Endometrial microvascular endothelial cells (primary cell): ENCODE measurements around the gene CKM. TPM values are rescaled to one million over a fixed set of nuclear protein-coding genes. Genes with fewer than 3 reads are reported as not detected.
"Not testable (repeated sequence)": the region's sequence is repeated elsewhere in the genome, so short reads cannot be mapped to it uniquely, and the experiment has no call there.

Source experiments
- in situ Hi-C: cut with HindIII; loops from 2 replicates; pipeline ENCODE4 v1.10.0; 2017; ENCODE audit warnings: low sequenced_read_pairs, low pct_unique_long_range_greater_than_20kb; ENCODE audit errors: inconsistent ontology term
- total RNA-seq: library from RNA; depleted of rRNA; stranded (reverse); fragments of >200 nt; gene quantifications from one replicate; pipeline ENCODE4 v1.2.3, GENCODE V29; 2015; ENCODE audit errors: inconsistent ontology term

Gene CKM
- total RNA-seq, 1 donor from 2014 or later, result not detected

GRCh38 chr19:45351401-45351952 is 28.8 kb upstream of the CKM start:
- in situ Hi-C loops, result no loop called here

GRCh38 chr19:45350477-45351058 is 27.9 kb upstream of the CKM start:
- in situ Hi-C loops, result no loop called here

GRCh38 chr19:45349430-45349941 is 26.8 kb upstream of the CKM start:
- in situ Hi-C loops, result no loop called here

- in situ Hi-C loops, result no loop called here
Measured at GRCh38 chr19:45349126-45349415, 26.4 kb upstream of the CKM start.

GRCh38 chr19:45348367-45349125 is 25.9 kb upstream of the CKM start:
- in situ Hi-C loops, result no loop called here

GRCh38 chr19:45347570-45348366 is 25.1 kb upstream of the CKM start:
- in situ Hi-C loops, result no loop called here

GRCh38 chr19:45346449-45346848 is 23.8 kb upstream of the CKM start:
- in situ Hi-C loops, result no loop called here

GRCh38 chr19:45345506-45345860 is 22.8 kb upstream of the CKM start:
- in situ Hi-C loops, result no loop called here

- in situ Hi-C loops, result no loop called here
Measured at GRCh38 chr19:45344621-45345505, 22.2 kb upstream of the CKM start.

GRCh38 chr19:45342911-45343310 is 20.2 kb upstream of the CKM start:
- in situ Hi-C loops, result no loop called here

GRCh38 chr19:45340899-45341453 is 18.3 kb upstream of the CKM start:
- in situ Hi-C loops, result no loop called here

GRCh38 chr19:45340232-45340898 is 17.7 kb upstream of the CKM start, which contains the start of gene KLC3:
KLC3 (plus strand) TSS chr19:45340750; CDS start chr19:45345542, 4,792 bp downstream.
- in situ Hi-C loops, result no loop called here

- in situ Hi-C loops, result no loop called here
Measured at GRCh38 chr19:45339629-45340028, 17.0 kb upstream of the CKM start.

GRCh38 chr19:45336696-45337251 is 14.1 kb upstream of the CKM start:
- in situ Hi-C loops, result no loop called here

GRCh38 chr19:45334881-45335280 is 12.2 kb upstream of the CKM start:
- in situ Hi-C loops, result not testable (repeated sequence)

- in situ Hi-C loops, result no loop called here
Measured at GRCh38 chr19:45333609-45334303, 11.1 kb upstream of the CKM start.

GRCh38 chr19:45331411-45331810 is 8.7 kb upstream of the CKM start:
- in situ Hi-C loops, result no loop called here
